ENCODE measurements around the gene PRPF6.

The PRPF6 gene

GRCh38 chr20:63955281-63955826 is 25.6 kb upstream of the PRPF6 start:
- Histone ChIP-seq H3K36me3 (ENCODE audit: control insufficient read depth, low read length) (peaks cover 9% of the 10 kb centered on the region; the same call in 1 of the 2 replicates), H3K4me1 (ENCODE audit: control insufficient read depth, low read length) (peaks cover 32% of the 10 kb centered on the region), H3K4me2 (ENCODE audit: low read length) (peak overlapping the region; percentile 86), H3K27ac (ENCODE audit: low read depth, low read length) (peak overlapping the region; percentile 55), H3K9me2 (replicated peaks; ENCODE audit: control insufficient read depth, low read length) (no peaks in the 10 kb centered on the region), H4K20me1 (ENCODE audit: control insufficient read depth, insufficient read depth, low read depth, low read length) (peaks cover 15% of the 10 kb centered on the region; the same call in 1 of the 2 replicates), H3K27me3 (ENCODE audit: control insufficient read depth, low read length) (no peaks in the 10 kb centered on the region), H3K9me3 (ENCODE audit: control insufficient read depth, insufficient read depth, low read length) (no peaks in the 10 kb centered on the region), H3F3A (ENCODE audit: control insufficient read depth, insufficient read depth) (peaks cover 4% of the 10 kb centered on the region; the same call in 1 of the 2 replicates), H3K4me3 (ENCODE audit: low read length) (peak overlapping the region; percentile 87), H3K79me2 (ENCODE audit: control insufficient read depth, low read length) (peaks cover 58% of the 10 kb centered on the region)
- TF ChIP-seq EZH2phosphoT487 (IDR thresholded peaks at IDR 0.05; ENCODE audit: borderline replicate concordance, low read length), result no peak
- TF ChIP-seq, protein P1, sequence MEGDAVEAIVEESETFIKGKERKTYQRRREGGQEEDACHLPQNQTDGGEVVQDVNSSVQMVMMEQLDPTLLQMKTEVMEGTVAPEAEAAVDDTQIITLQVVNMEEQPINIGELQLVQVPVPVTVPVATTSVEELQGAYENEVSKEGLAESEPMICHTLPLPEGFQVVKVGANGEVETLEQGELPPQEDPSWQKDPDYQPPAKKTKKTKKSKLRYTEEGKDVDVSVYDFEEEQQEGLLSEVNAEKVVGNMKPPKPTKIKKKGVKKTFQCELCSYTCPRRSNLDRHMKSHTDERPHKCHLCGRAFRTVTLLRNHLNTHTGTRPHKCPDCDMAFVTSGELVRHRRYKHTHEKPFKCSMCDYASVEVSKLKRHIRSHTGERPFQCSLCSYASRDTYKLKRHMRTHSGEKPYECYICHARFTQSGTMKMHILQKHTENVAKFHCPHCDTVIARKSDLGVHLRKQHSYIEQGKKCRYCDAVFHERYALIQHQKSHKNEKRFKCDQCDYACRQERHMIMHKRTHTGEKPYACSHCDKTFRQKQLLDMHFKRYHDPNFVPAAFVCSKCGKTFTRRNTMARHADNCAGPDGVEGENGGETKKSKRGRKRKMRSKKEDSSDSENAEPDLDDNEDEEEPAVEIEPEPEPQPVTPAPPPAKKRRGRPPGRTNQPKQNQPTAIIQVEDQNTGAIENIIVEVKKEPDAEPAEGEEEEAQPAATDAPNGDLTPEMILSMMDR (IDR thresholded peaks at IDR 0.05; ENCODE audit: low read depth, low read length, poor library complexity, severe bottlenecking), result peak; percentile 44

DNA sequence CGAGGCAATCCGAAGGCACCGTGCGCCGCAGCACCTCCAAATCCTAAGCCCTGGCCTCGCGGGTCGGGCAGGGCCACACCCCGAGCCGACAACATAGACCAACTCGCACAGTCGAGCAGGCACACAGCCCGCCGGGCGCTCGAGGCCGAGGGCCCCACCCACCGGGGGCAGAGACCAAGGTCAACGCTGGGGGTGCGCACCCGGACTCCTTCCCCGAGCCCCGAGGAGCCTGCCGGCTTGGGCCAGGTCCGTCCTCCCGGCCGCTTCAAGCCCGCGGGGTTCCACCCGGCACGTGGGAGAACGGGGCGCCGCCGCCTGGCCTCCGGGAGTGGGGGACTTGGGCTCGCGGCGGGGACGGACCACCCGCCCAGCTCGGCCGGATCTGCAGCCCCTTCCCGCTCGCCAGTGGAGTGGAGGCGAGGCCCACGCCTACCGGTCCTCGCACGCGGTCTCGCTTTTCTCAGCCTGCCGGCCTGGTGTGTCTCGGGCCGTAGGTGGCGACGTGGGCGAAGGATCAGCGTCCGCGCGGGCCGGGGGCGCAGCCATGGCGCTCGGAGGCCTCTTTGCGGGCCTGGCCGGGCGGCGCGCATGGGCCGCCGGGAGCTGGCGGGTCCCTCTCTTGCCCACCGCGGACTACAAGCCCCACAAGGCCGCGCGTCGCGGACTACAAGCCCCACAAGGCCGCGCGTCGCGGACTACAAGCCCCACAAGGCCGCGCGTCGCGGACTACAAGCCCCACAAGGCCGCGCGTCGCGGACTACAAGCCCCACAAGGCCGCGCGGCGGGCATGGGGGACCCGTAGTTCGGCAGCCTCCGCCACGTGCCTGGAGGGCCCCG is 24.9 kb upstream of the PRPF6 start, which contains the start of gene UCKL1:
Gene UCKL1, minus strand, starts transcription at position 590 of the 837 bp plus-strand sequence. Its CDS starts 44 bp downstream, at position 546.
- Histone ChIP-seq H3K79me2 (ENCODE audit: control insufficient read depth, low read length) (peaks cover 51% of the 10 kb centered on the region), H3K36me3 (ENCODE audit: control insufficient read depth, low read length) (peaks cover 10% of the 10 kb centered on the region; the same call in 1 of the 2 replicates), H3K4me1 (ENCODE audit: control insufficient read depth, low read length) (peaks cover 32% of the 10 kb centered on the region), H4K20me1 (ENCODE audit: control insufficient read depth, insufficient read depth, low read depth, low read length) (peaks cover 11% of the 10 kb centered on the region; the same call in 1 of the 2 replicates), H3K27me3 (ENCODE audit: control insufficient read depth, low read length) (no peaks in the 10 kb centered on the region), H3K27ac (ENCODE audit: low read depth, low read length) (peak within 1 kb of the TSS; percentile 55), H3K9me3 (ENCODE audit: control insufficient read depth, insufficient read depth, low read length) (no peaks in the 10 kb centered on the region), H3K4me3 (ENCODE audit: low read length) (peak within 1 kb of the TSS; percentile 87), H3K9me2 (replicated peaks; ENCODE audit: control insufficient read depth, low read length) (no peaks in the 10 kb centered on the region), H3K4me2 (ENCODE audit: low read length) (peak within 1 kb of the TSS; percentile 86), H3F3A (ENCODE audit: control insufficient read depth, insufficient read depth) (0 out of 2 replicates have a peak, but pooled peaks cover 3% of the 10 kb centered on the region)
- no peak for TF ChIP-seq EZH2phosphoT487 (IDR thresholded peaks at IDR 0.05; ENCODE audit: borderline replicate concordance, low read length)
- TF ChIP-seq, protein P1 (IDR thresholded peaks at IDR 0.05; ENCODE audit: low read depth, low read length, poor library complexity, severe bottlenecking), result no peak

GRCh38 chr20:63956664-63957003 is 24.3 kb upstream of the PRPF6 start:
- Histone ChIP-seq H3K4me3 (ENCODE audit: low read length) (peak overlapping the region; percentile 72), H3K4me2 (ENCODE audit: low read length) (peak overlapping the region; percentile 76), H3K4me1 (ENCODE audit: control insufficient read depth, low read length) (peaks cover 32% of the 10 kb centered on the region), H3K9me3 (ENCODE audit: control insufficient read depth, insufficient read depth, low read length) (no peaks in the 10 kb centered on the region), H4K20me1 (ENCODE audit: control insufficient read depth, insufficient read depth, low read depth, low read length) (peaks cover 11% of the 10 kb centered on the region; the same call in 1 of the 2 replicates), H3K9me2 (replicated peaks; ENCODE audit: control insufficient read depth, low read length) (no peaks in the 10 kb centered on the region), H3K79me2 (ENCODE audit: control insufficient read depth, low read length) (peaks cover 45% of the 10 kb centered on the region), H3F3A (ENCODE audit: control insufficient read depth, insufficient read depth) (0 out of 2 replicates have a peak, but pooled peaks cover 3% of the 10 kb centered on the region), H3K27me3 (ENCODE audit: control insufficient read depth, low read length) (no peaks in the 10 kb centered on the region), H3K36me3 (ENCODE audit: control insufficient read depth, low read length) (peaks cover 16% of the 10 kb centered on the region), H3K27ac (ENCODE audit: low read depth, low read length) (peak overlapping the region; percentile 46)
- no peak for TF ChIP-seq EZH2phosphoT487 (IDR thresholded peaks at IDR 0.05; ENCODE audit: borderline replicate concordance, low read length)
- TF ChIP-seq, protein P1 (IDR thresholded peaks at IDR 0.05; ENCODE audit: low read depth, low read length, poor library complexity, severe bottlenecking), result no peak
